T-helper 9 cell (primary cell): ENCODE results near the gene ACADS.

ENCODE experiments used
- DNase-seq: peaks from one replicate; pipeline ENCODE4 v3.0.0-alpha.2; 2020
- total RNA-seq, 2 donors: gene quantifications; one replicate each; lab custom pipeline; 2026; lab: John Stamatoyannopoulos, UW

The ACADS gene, protein sequence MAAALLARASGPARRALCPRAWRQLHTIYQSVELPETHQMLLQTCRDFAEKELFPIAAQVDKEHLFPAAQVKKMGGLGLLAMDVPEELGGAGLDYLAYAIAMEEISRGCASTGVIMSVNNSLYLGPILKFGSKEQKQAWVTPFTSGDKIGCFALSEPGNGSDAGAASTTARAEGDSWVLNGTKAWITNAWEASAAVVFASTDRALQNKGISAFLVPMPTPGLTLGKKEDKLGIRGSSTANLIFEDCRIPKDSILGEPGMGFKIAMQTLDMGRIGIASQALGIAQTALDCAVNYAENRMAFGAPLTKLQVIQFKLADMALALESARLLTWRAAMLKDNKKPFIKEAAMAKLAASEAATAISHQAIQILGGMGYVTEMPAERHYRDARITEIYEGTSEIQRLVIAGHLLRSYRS
- total RNA-seq: 10.4 to 20.5 reads per million in 2 donors

- peak; percentile 89 for DNase-seq
Observed at GRCh38 chr12:120725659-120726509, at the start of gene ACADS. TSS of gene ACADS (plus strand) at chr12:120725826. CDS start at chr12:120725886, 60 bp downstream.

DNA sequence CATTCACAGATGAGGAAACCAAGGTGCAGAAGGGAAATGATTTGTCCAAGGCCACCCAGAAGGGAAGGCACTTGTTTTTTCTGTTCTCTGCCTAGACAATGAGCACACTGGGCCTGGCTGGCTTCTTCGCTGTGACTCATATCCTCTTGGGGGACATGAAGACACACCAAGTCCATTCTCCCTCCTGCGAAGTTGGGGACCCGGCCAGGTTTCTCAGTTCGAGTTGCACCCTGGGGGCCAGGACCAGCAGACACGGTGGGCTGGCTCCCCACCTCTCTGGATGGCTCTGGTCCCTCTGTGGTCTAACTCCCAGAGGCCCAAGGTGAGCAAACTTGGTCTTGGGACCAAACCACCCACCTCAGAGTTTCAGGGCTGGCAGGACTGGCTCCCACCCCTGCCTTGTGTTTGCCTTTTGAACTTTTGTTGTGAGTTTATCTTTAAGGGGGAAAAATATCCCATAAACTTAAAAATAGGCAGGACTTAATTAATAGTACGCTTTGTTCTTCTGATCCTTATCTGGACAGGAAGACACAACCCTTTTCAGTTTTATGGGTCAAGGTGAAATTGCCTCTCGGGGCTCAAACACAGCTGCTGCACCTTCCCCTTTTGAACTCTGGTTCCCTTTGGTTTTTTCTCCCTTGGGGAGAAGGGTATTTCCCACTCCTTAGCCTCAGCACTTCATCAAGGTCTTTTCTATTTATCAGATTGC is 47.7 kb upstream of the ACADS start:
- DNase-seq: no peak

DNA sequence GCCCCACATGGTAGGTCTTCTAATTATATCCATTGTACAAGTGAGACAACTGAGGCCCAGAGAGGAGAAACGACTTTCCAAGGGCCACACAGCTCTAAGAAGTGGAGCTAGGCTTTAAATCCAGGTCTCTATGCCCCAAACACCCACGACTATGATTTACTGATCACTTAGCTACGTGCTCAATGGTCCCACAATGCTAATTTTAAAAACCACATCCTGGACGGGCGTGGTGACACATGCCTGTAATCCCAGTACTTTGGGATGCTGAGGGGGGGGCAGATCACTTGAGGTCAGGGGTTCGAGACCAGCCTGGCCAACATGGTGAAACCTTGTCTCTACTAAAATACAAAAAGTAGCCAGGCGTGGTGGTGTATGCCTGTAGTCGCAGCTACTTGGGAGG is 47.1 kb upstream of the ACADS start:
- no peak for DNase-seq

DNA sequence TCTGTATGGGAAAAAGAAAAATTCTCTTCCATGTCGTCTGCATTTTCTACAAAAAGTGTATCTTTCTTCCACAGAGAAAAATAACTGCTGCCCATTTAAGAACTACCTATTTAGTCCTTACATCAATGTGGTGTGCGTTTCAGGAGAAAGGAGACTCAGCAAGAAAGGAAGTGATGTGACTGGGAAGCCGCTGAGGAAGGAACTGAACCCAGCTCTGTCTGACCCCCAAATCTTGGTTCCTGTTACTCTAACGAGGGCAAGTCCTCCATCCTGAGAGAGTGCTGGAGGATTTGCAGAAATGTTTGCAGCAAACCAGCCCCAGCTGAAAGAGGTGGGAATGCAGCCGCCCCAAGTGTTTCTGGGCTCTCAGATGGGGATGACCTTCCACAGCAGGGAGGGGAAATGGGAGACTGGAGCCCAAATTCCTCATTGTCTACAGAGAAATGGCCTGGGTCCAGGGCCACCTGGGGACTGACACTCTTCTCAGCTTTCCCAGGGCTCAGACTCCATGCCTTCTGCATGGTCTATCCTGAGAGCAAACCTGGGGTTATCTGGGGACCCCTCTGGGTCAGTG is 45.4 kb upstream of the ACADS start:
- DNase-seq: no peak

DNA sequence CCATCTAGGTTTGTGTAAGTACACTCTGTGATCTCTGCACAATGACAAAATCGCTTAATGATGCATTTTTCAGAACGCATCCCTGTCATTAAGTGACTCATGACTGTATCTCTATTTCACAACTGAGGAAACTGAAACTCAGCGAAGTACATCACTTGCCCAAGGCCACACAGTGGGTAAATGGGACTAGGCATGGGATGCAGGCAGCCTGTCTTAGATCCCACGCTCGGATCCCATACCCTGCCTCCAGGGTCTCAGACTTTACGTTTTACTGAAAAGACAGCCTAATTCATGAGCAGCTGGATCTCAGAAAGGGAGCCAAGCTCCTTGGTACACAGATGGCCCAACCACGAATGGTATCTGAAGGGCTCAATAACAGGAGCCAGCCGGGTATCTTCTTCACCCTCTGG is 41.1 kb upstream of the ACADS start:
- no peak for DNase-seq

DNA sequence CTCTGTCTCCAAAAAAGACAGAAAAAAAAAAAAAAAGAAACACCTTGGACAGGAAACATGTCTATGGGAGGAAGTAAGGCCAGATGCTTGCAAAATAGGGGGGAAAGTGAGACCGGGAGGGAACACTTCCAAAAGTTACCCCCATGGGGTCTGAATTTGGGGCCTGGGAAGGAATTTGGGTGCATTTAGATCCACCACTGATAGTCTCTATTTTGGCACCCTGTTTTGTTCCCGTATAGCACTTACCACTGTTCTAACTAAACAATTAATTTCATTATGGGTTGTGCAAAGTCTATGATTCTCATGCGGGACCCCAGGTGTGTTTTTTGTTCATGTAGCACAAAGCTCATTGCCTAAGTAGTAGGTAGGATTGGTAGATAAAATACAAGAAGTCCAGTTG is 40.1 kb upstream of the ACADS start:
- DNase-seq: no peak

DNA sequence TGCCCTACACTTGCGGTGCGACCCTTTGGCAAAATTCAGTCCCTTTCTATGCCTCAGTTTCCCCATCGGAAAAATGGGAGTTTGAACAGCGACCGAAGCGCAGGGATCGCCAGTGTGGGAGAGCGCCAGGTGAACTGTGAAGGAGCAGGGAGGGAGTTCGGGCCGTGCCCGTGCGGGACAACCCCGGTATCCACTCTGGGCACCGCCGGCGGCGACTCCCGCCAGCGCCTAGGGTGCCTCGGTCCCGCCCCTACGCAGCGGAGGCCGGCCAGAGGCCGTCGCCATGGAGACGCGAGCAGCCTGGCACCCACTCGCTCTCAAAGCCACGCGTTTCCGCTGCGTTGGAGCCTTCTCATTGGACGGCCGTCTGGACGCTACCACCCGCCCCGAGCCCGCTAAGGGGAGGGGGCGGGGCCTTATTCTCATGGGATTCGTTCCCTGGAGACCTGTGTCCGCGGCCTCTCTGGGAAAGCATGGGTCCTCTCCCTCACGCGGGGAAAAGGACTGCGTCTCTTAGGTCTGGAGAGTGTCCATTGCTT is 39.4 kb upstream of the ACADS start:
- DNase-seq: peak; percentile 95

DNA sequence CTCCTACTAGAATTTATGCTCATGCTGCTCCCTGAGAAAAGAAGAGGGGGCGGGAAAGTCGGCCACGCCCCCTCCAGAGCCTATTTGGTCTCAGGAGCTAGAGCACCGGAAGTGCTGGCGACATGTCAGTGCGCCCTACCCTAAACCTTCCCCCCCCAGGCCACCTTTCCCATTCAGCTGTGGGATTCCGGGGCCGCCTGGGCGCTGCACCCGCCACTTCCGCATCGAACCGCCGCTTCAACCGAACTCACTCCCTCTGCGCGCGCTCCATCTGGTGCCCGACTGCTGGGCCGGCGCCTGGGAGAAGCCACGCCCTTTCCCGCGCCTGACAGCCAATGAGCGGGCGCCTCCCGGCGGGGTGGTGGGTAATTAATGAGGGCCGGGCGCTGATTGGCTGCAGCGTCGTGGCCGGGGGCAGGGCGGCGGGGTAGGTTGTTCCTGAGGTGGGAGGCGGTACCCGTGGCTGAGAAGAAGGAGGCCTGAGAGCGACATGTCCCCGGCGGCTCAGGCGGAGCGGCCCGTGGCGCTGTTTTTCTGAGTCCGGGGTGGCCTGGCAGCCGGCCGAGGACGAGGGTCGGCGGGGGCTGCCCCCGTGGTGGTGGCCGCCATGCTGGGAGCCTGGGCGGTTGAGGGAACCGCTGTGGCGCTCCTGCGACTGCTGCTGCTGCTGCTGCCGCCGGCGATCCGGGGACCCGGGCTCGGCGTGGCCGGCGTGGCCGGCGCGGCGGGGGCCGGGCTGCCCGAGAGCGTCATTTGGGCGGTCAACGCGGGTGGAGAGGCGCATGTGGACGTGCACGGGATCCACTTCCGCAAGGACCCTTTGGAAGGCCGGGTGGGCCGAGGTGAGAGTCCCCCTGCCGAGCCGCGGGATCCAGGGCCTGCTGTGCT is 38.7 kb upstream of the ACADS start, which contains the start of gene MLEC:
Gene MLEC, plus strand, starts transcription at position 460 of the 888 bp plus-strand sequence. Its CDS starts 148 bp downstream, at position 608.
- DNase-seq: peak; percentile 98

- no peak for DNase-seq
Observed at GRCh38 chr12:120687578-120688289, 37.9 kb upstream of the ACADS start.

GRCh38 chr12:120688527-120689071 is 37.0 kb upstream of the ACADS start:
- DNase-seq: no peak

- no peak for DNase-seq
Observed at GRCh38 chr12:120689397-120690082, 36.1 kb upstream of the ACADS start.

GRCh38 chr12:120690083-120690450 is 35.6 kb upstream of the ACADS start:
- no peak for DNase-seq

GRCh38 chr12:120690978-120691377 is 34.6 kb upstream of the ACADS start:
- DNase-seq: no peak

GRCh38 chr12:120692524-120693033 is 33.0 kb upstream of the ACADS start:
- DNase-seq: no peak

DNA sequence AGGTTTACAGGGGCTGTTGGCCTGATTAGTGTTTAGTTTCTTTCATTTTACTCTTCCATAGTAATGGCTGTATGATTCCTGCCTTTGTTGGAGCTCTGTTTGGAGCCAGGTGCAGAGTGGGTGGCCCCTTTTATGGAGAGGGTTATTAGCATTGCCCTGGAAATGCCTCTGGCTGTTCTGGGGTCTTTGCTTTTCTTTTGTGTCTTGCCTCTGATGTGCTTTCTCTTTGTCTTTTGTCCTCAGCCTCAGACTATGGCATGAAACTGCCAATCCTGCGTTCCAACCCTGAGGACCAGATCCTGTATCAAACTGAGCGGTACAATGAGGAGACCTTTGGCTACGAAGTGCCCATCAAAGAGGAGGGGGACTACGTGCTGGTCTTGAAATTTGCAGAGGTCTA is 31.8 kb upstream of the ACADS start:
- no peak for DNase-seq

- DNase-seq: no peak
Observed at GRCh38 chr12:120696626-120697025, 29.0 kb upstream of the ACADS start.

GRCh38 chr12:120697344-120697743 is 28.3 kb upstream of the ACADS start:
- DNase-seq: no peak

DNA sequence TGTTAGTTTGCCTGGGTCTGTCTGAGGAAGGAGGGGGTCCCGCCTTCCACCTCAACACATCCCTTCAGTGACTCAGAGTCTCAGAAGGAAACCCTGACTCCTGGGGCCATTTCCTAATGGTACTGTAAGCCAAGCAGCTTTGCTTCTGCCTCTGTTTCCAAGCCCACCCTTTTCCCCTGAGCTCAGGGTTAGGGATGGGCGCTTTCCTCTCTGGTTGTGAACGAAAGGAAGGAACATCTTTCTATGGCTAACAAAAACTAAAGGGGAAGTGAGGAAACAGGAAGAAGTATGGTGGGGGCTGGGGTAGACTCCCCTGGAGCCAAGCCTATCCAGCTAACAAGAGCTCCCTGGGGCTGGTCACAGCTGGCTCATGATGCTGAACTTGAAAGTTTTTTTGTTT is 27.0 kb upstream of the ACADS start:
- no peak for DNase-seq

GRCh38 chr12:120699553-120699952 is 26.1 kb upstream of the ACADS start:
- DNase-seq: no peak
